Left kidney (tissue), 2 donors: ENCODE measurements around the gene CLEC4G. TPM values are rescaled to one million over a fixed set of nuclear protein-coding genes. Genes with fewer than 3 reads are reported as not detected.

Source experiments
- DNase-seq: peaks from one replicate; pipeline ENCODE4 v3.0.0-alpha.2; 2013
- polyA plus RNA-seq: library from polyadenylated mRNA; unstranded; fragments of 120-200 nt; gene quantifications from one replicate; pipeline ENCODE4 v1.2.1, GENCODE V29; 2013; ENCODE audit not compliant: insufficient read length

The CLEC4G gene
- polyA plus RNA-seq, 1 donor: not detected

DNA sequence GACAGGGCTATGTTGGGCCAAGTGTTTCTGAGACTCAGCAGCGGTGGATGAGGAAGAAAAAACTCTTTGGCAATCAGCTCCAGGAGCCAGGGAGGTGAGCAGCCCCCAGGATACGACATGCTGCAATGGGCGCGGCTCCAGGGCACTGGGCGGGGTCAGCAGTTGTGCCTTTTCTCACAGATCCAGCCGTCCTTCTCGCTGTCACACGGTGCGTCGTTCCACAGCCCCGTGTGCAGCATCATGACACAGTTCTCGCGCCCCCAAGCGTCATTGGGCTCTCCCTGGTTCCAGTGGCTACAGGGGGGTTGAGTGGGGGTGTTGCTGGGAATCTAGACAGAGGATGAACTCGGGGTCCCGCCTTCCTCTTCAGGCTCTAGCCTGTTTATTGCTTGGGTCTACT lies 2.7 kb downstream of the CLEC4G start:
- DNase-seq: no peak

DNA sequence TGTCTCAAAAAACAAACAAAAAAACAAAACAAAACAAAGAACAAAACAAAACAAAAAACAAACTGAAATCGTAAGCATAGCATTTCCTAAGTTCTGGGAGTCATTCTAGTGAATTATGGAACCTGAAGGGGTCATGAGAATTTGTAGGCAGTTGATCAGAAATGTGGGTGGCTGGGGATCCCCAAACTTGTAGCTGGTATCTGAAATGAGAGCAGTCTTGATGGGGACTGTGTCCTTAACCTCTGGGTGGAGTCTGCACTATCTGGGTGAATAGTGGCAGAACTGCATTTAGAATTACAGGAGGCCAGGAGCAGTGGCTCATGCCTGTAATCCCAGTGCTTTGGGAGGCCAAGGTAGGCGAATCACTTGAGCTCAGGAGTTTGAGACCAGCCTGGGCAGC lies 6.1 kb downstream of the CLEC4G start:
- no peak for DNase-seq

DNA sequence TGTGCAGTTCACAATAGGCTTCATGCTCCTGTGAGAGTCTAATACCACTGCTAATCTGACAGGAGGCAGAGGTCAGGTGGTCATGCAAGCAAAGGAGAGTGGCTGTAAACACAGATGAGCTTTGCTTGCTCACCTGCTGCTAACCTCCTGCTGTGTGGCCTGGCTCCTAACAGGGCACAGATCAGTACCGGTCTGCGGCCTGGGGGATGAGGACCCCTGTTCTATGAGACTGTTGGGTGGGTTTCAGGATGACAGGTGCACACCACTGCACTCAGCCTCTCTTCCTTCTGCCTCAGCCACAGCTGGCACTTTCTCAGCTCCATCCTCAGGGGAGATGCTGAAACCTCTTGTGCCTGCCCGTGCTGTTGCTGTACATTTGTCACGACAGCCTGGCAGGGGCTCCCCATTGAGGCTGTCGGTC lies 9.7 kb downstream of the CLEC4G start:
- no peak for DNase-seq

DNA sequence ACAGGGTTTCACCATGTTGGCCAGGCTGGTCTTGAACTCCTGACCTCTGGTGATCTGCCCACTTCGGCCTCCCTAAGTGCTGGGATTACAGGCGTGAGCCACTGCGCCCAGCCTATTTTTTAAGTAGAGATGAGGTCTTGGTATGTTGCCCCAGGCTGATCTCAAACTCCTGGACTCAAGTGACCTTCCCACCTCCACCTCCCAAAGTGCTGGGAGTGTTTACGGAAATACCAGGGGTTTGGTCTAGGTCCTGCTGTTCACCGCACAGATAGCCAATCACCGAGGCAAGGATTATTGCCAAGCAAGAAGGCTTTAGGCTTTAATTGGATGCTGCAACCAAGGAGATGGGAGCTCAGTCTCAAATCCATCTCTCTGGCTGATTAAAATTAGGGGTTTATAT lies 11.6 kb downstream of the CLEC4G start:
- DNase-seq: no peak

DNA sequence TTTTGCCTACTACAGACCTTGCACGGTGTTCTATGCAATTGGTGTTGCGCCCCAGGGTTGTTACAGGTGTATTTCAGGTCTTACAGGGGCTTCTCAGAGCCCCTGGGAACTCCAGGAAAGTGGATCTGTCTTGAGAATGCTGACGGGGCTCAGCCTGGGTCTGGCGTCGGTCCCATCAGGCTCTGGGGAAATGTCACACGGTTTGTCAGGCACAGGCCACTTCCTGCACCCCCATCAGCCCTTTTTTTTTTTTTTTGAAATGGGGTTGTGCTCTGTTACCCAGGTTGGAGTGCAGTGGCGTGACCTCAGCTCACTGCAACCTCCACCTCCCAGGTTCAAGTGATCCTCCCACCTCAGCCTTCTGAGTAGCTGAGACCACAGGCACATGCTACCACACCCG lies 13.2 kb downstream of the CLEC4G start:
- DNase-seq: no peak

DNA sequence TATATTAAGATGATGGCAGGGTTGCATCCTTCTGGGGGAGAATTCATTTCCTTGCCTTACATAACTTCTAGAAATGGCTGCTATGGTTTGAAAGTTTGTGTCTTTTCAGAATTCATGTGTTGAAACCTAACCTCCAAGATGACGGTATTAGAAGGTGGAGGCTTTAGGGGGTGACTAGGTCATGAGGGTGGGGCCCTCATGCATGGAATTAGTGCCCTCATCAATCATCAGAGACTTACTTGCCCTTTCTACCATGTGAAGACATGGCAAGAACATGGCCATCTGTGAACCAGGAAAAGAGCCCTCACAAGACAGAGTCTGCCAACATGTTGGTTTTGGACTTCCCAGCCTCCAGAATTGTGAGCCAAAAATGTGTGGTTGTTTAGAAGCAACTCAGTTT lies 15.1 kb downstream of the CLEC4G start:
- DNase-seq: no peak

DNA sequence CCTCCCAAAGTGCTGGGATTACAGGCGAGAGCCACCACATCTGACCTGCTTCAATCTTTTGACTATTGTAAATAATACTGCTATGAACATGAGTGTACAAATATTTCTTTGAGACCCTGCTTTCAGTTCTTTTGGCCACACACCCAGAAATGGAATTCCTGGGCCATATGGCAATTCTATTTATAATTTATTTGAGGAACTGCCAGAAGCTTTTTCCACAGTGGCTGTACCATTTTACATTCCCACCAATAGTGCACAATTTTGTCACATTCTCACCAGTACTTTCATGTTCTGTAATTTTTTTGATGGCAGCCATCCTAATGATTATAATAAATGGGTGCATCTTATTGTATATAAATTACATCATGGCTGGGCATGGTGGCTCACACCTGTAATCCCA lies 16.2 kb downstream of the CLEC4G start:
- DNase-seq: no peak

DNA sequence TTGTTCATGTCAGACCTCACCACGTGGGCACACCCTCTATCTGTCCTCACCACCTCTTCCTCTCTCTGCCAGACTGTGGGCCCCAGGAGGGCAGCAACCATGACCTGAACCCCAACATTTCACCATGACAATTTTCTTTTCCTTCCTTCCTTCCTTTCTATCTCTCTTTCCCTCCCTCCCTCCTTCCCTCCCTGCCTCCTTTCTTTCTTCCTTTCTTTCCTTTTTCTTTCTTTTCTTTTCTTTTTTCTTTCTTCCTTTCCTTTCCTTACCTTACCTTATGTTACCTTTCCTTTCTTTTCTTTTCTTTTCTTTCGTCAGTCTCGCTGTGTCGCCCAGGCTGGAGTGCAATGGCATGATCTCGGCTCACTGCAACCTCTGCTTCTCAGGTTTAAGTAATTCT lies 21.3 kb downstream of the CLEC4G start:
- DNase-seq: no peak

DNA sequence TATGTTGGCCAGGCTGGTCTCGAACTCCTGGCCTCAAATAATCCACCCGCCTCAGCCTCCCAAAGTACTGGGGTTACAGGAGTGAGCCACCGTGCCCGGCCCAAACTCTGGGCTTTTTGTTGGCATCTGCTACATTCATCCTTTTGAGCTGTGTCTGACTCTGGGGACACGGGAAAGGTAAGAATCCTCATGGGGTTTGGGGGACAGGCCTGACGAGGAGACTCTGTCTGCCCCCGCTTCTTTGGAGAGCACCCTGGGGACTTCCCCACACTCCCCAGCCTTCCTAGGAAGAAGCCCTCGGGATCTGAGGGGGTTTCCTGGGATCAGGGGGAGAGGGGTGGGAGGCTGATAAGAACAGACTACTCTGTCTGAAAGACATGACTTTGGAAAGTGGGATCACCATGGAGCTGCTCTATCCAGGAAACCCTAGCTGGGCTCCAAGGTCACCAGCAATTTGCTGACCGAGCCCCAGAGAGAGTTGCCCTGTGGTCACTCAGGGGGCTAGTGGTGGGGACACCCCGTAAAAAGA lies 21.9 kb downstream of the CLEC4G start:
- no peak for DNase-seq

DNA sequence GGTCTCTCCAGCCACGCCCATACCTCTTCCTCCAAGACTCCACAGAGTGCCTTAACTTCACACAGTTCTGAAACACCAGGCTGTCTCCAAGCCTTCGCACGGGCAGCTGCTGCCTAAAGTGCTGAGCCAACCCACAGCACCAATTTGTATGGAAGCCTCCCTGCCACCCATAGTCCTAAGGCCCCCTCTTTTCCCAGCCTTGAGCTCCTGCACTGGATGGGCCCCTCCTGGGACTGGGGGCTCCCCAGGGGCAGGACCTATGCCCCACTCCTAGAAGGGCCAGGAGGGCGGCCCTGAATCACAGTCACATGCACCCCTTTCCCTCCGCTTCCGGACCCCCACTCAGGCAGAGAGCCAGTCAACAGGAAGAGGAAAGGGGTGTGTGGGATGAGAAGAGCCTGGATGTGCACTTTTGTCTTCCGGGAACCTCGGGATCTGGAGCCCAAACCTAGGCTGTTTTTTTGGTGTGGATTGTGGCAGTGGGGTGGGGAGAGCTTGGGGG lies 24.9 kb downstream of the CLEC4G start:
- no peak for DNase-seq

DNA sequence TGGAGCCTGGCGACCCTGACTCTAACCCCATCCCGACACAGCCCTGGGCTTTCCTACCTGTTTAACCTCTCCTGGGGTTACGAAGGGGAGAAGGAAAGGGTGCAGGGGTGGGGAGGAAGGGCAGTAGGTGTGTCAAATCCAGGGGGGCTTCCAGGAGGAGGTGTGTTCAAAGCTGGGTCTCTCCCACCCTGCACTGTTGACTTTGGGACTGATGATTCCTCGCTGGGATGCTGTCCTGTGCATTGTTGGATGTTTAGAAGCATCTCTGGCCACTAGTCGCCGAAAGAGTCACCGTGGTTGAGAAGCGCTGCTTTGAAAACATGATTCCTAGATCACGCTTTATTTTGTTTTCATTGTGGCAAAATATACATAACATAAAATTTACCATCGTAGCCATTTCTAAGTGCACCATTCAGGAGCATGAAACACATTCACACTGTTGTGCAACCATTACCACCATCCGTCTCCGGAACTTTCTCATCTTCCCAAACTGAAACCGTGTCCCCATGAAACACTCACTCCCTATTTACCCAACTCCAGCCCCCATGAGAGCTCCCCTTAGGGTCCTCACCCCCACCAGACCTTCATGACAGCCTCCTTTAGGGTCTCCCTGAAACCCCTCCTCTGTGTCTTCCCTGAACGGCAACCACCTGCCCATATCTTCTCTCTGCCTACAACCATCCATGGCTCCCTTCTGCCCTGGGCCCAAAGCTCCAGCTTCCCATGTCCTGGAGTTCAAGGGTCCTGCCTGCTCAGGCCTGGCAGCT lies 25.5 kb downstream of the CLEC4G start:
- no peak for DNase-seq

DNA sequence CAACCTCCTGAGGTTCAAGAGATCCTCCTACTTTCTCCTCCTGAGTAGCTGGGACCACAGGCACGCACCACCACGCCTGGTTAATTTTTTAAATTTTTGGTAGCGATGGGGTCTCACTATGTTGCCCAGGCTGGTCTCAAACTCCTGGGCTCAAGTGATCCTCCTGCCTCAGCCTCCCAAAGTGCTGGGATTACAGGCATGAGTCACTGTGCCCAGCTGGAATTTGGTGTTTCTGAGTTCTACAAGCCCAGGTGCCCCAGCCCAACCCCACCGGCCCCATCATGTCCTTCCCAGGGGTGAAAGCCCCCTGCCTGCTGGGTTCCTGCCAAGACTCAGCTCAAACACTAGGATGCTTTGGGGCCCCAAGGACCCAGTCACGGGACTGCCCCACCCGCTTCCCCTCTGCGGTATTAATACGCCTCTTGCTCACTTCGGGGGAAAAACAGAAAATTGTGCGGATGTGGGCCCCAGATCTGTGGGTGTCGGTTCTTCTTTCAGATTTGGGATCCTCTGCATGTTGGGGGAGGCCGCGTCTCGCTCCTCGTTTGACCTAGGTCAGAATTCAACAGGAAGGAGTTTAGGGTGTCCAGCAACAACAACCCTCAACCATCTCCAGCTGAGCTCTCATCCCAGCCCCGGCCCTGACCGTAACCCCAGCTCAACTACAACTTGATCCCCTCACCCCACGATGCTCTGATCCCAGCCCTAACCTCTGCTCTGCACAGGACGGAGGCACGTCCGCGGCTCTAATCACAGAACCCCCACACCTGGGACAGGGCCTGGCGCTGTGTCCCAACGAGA lies 26.3 kb downstream of the CLEC4G start:
- no peak for DNase-seq

DNA sequence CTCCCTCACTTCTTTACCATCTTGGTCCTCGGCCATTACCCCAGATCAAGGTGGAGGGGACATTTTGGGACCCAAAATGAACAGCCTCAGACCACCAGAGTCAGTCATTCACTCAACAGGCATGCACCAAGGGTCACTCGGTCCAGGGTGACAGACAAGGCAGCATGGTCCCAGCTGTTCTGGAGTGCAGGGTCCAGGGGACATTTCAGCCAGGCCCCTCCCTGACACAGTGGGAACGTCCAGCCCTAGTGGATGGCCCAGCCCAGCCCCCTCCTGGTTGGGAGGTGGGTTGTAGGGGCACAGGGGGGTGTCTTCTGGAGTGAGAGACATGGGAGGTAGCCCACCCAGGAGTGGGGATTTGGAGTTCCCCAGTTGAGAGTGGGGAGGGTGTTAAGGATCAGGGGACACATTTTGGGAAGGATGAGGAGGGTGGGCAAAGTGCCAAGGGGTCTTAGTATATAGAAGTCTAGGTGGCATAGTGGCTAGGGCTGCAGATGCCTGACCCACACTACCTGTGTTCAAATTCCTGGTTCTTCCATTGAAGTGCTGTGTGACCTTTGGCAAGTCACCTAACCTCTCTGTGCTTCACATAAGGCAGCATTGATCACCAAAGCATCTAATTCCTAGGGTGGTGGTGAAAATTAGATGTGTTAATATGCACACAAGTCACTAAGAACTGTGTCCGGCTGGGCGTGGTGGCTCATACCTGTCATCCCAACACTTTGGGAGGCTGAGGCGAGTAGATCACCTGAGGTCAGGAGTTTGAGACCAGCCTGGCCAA lies 27.4 kb downstream of the CLEC4G start:
- DNase-seq: no peak

DNA sequence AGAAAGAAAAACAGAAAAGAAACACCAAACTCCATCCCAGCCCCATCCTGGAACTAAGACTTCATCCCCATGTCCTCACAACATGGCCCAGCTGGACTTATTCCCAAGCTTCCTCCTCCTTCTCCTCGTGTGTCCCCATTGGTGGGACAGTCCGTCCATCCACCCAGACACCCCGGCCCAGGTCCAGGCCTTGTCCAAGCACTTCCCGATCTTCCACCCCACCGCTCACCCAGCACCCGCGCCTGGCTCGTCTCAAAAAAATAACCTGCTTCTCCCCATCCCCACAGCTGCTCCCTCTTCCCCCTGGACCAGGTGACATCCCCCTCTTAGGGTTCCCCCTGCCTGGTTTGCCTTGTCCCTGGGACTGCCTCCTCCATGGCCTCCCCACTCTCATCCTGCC lies 28.6 kb downstream of the CLEC4G start:
- no peak for DNase-seq

DNA sequence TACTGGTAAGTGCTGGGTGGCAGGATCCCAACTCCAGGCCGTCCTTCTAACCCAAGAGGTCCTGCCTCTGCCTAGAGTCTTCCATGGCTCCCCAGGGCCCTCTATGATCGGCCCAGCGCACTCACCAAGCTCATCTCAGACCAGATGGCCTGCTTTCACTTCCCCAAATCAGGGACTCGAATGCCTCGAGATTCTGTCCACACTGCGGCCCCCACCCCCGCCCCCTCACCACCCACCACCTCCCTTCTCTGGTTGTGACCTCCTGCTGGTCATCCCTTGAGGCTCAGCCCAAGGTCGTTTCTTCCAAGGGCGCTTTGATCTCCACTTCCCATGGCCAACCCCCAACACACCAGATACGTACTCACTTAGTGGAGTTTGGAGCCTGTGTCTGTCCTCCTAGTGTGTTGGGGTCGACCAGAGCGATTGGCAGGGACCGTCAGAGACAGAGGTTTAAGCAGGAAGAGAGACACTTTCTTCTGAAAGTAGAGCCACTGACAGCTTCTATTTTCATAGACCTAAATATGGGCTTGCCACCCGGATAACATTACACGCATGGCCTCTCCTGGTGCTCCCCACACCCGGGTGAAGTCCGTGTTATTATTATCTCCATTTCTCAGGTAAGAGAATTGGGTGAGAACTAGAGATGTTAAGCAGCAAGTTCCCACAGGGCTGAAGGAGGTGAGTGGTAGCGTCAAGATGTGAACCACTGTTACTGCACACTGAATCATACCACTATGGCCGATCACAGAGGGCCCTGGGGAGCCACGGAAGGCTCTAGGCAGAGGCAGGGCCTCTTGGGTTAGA lies 30.1 kb downstream of the CLEC4G start, which contains the start of gene FCER2:
Gene FCER2 (minus strand): TSS at position 478 of the 804 bp plus-strand sequence. CDS start 2,371 bp downstream, outside the sequence.
- no peak for DNase-seq

DNA sequence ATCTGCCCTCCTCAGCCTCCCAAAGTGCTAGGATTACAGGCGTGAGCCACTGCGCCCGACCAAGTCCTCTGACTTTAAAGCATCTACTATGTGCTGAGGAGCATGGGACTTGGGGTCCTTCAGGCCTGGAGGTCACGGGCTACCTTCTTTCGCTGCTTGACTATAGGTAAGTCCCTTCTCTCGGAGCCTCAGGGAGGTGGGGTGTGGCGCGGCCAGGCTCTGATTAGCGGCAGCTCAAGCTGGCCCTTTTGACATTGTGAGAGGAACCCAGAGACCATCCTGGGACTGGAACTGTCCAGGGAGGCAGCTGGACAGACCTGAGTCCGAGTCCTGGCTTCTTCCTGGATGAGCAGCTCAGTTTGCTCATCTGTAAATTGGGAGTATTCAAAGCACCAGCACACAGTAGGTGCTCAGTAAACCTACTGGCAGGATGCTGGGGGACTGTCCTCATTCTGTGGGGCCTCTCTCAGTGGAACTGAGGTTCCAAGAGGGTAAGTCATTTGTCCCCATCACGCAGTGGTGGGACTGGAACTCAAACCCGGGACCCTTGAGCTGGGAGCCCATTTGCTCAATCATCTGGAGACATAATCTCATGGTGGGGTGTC lies 30.8 kb downstream of the CLEC4G start:
- DNase-seq: no peak

DNA sequence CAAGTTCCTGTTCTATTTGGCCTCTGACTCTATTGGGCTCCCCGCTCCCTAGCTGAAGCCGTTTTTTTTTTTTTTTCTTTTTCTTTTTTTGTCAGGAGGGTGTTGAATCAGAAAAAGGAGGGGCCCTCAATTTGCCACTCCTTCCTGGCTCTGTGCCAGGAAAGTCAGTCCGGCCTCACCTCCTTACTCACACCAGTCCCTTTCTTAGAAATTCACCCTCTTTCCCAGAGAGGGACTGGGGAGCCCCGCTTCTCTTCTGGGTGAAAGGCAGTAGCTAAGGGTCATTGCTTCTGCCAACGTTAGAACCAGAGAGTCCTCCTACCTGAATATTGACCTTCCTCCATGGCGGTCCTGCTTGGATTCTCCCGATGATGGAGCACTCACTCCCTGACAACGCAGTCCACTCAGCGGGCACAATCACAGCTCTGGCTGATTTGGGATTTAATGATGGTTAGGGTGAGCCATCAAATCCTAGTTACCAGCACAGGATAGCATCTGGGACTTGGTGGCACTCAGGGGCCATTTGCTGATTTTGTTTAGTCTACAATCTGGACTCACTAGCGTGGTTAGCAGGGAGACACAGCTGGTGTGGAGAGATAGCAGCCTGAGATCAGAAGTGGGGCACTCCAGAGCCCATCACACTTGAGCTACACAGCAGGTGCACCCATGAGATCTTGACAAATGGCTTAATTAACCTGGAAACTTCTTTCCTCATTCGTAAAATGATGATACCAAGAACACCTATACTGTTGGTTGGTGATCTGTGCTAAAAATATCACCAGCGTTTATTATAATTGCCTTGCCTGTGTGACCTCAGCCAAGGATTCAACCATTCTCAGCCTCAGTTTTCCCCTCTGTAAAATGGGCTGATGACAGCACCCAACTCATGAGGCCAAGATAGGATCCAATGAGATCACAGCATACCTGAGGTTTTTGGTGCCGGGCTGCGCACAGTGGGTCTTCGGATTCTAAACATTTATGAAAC lies 32.2 kb downstream of the CLEC4G start:
- DNase-seq: no peak

DNA sequence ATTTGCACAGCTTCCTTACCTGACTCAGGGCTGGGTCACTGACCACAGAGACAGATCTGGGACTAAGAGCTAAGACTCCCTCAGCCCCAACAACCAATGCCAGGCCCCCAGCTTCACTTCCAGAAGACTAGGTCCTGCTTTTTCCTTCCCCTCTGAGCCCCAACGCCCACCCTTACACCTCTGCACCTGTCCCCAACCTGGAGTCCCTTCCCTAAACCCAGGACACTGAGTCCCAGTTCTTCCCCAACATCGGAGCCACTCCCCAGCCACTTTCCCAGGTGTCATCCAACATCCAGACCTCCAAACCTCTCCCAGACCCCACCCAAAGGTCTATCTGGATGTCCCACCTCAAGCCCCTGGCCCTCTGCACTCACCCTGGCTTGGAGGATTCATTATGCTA lies 32.9 kb downstream of the CLEC4G start:
- DNase-seq: no peak

DNA sequence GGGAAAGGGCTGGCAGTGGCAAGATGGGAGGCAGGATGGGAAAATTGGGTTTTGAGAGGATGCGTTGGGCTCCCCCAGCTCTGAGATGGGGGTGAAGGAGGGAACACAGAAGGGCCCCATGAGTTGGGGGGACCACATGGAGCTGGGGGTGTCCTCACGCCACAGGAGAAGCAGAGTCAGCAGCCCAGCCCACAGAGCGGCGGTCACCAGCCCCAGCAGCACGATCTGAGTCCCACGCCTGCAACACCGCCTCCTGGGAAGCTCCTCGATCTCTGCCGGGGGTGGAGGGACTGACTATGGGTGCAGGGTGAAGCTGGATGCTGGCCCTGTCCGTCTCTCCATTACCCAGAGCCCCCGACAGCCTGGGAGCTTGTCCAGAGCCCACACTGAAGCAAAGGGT lies 33.3 kb downstream of the CLEC4G start:
- DNase-seq: no peak
